Measurements from ENCODE around the gene GHITM.

The GHITM gene

GRCh38 chr10:84201244-84201606 is 61.9 kb downstream of the GHITM start:
- no peak for DNase-seq (ENCODE audit: low read depth)

GRCh38 chr10:84201682-84202081 is 62.4 kb downstream of the GHITM start:
- DNase-seq (ENCODE audit: low read depth), result no peak

DNA sequence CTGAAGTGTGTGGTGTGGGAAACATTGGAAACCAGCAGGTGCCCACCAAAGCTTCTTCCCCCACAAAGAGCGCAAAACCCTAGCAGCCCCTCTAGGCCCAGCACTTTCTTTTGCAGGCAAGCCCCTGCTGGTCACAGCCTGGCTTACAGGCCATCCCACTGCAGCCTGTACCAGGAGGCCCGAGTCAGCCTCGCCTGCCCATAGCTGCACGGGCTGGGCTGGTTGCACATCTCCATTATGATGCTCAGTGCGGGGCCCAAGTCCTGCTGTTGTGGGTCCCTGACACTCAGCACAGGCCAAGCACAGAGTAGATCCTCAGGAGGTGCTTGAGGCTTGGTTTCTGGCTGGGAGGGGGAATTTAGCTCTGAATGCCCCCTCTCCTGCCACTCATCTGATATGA is 63.0 kb downstream of the GHITM start:
- no peak for DNase-seq (ENCODE audit: low read depth)

All from stimulated activated CD8-positive, alpha-beta memory T cell treated with anti-CD3 and anti-CD28 coated beads, Interleukin-7, amount 100 ng/mL, for 24 hours (primary cell).